SK-MEL-5 (cell line): Measurements from ENCODE around the gene PAX8. TPM values are rescaled to one million over a fixed set of nuclear protein-coding genes. Genes with fewer than 3 reads are reported as not detected.
A peak's percentile ranks its signal among the peaks of the same experiment; 100 is the strongest.
"Not testable (repeated sequence)": the region's sequence is repeated elsewhere in the genome, so short reads cannot be mapped to it uniquely, and the experiment has no call there.

Source experiments
- DNase-seq: peaks from one replicate; pipeline ENCODE4 v3.0.0-alpha.2; 2016; ENCODE audit warnings: low read depth, low spot score
- in situ Hi-C: cut with HindIII; loops from 2 replicates; pipeline ENCODE4 v1.10.0; 2016; ENCODE audit warnings: low sequenced_read_pairs, high pct_unique_total_duplicates, low pct_unique_long_range_greater_than_20kb
- total RNA-seq: library from RNA; depleted of rRNA; stranded (reverse); fragments of >200 nt; shearing (Covaris generic); gene quantifications from 2 replicates; pipeline ENCODE4 v1.2.3, GENCODE V29; 2014

Gene PAX8
- total RNA-seq, 1 experiment from 2014 or later = 0.90 TPM

GRCh38 chr2:113251118-113251517, 27.6 kb downstream of the PAX8 start:
- no peak for DNase-seq
- in situ Hi-C loops = no loop called here

GRCh38 chr2:113248997-113249770, 29.5 kb downstream of the PAX8 start:
- DNase-seq = peak; percentile 82
- in situ Hi-C loops = no loop called here

- in situ Hi-C loops = no loop called here
- DNase-seq = no peak
Measured at GRCh38 chr2:113246606-113247005, 32.1 kb downstream of the PAX8 start.

GRCh38 chr2:113245276-113245711, 33.4 kb downstream of the PAX8 start:
- in situ Hi-C loops = no loop called here
- DNase-seq = no peak

- in situ Hi-C loops = no loop called here
Measured at GRCh38 chr2:113242327-113242726, 36.4 kb downstream of the PAX8 start.

GRCh38 chr2:113240915-113241911, 37.5 kb downstream of the PAX8 start:
- in situ Hi-C loops = no loop called here
- no peak for DNase-seq

More at GRCh38 chr2:113242327-113242726, 36.4 kb downstream of the PAX8 start:
- no peak for DNase-seq

- in situ Hi-C loops = no loop called here
- DNase-seq = no peak
Measured at GRCh38 chr2:113240150-113240914, 38.4 kb downstream of the PAX8 start.

- DNase-seq = no peak
- in situ Hi-C loops = no loop called here
Measured at GRCh38 chr2:113238871-113239839, 39.6 kb downstream of the PAX8 start.

GRCh38 chr2:113237604-113238160, 41.0 kb downstream of the PAX8 start:
- no peak for DNase-seq
- in situ Hi-C loops = no loop called here

- no peak for DNase-seq
- in situ Hi-C loops = no loop called here
Measured at GRCh38 chr2:113236367-113237159, 42.2 kb downstream of the PAX8 start.

- in situ Hi-C loops = not testable (repeated sequence)
- peak; percentile 69 for DNase-seq
Measured at GRCh38 chr2:113235347-113236226, 43.1 kb downstream of the PAX8 start.

- no peak for DNase-seq
- in situ Hi-C loops = no loop called here
Measured at GRCh38 chr2:113234721-113235346, 43.9 kb downstream of the PAX8 start.

- in situ Hi-C loops = no loop called here
- DNase-seq = peak; percentile 11
Measured at GRCh38 chr2:113233593-113234550, 44.8 kb downstream of the PAX8 start.
